H9 (cell line): ENCODE data around the gene TBC1D22A. TPM values are rescaled to one million over a fixed set of nuclear protein-coding genes. Genes with fewer than 3 reads are reported as not detected.

ENCODE experiments used
- DNase-seq: peaks from one replicate; pipeline ENCODE4 v3.0.0-alpha.2; 2017
- H2AFZ ChIP-seq: one replicate; pipeline ENCODE4 v1.6.1; 2013; ENCODE audit warnings: mild to moderate bottlenecking, low read length, control low read depth, moderate library complexity
- H2AK5ac ChIP-seq: 2 replicates; pipeline ENCODE4 v1.6.1; 2013; ENCODE audit warnings: low read length, control low read depth, mixed read lengths; ENCODE audit not compliant: insufficient read length
- H2BK120ac ChIP-seq: one replicate; pipeline ENCODE4 v1.6.1; 2013; ENCODE audit warnings: low read depth, mild to moderate bottlenecking, low read length, control low read depth, inconsistent platforms; ENCODE audit not compliant: poor library complexity, severe bottlenecking
- H2BK12ac ChIP-seq: 2 replicates; pipeline ENCODE4 v1.6.1; 2013; ENCODE audit warnings: low read length, control low read depth, mixed read lengths, low read depth; ENCODE audit not compliant: insufficient read length
- H2BK15ac ChIP-seq: 2 replicates; pipeline ENCODE4 v1.6.1; 2013; ENCODE audit warnings: low read depth, low read length, control low read depth
- H2BK20ac ChIP-seq: one replicate; pipeline ENCODE4 v1.6.1; 2013; ENCODE audit warnings: low read depth, mild to moderate bottlenecking, low read length, control low read depth, inconsistent platforms; ENCODE audit not compliant: poor library complexity, severe bottlenecking
- H2BK5ac ChIP-seq: 2 replicates; pipeline ENCODE4 v1.6.1; 2013; ENCODE audit warnings: low read length, control low read depth, mixed read lengths; ENCODE audit not compliant: insufficient read length
- H3K14ac ChIP-seq: 2 replicates; pipeline ENCODE4 v1.6.1; 2013; ENCODE audit warnings: low read length, control low read depth; ENCODE audit not compliant: insufficient read depth
- H3K18ac ChIP-seq: 2 replicates; pipeline ENCODE4 v1.6.1; 2013; ENCODE audit warnings: low read depth, mild to moderate bottlenecking, mixed read lengths, low read length, control low read depth; ENCODE audit not compliant: insufficient read length
- H3K23ac ChIP-seq: 2 replicates; pipeline ENCODE4 v1.6.1; 2013; ENCODE audit warnings: low read length, control low read depth, mixed read lengths, low read depth; ENCODE audit not compliant: insufficient read length
- H3K23me2 ChIP-seq: 2 replicates; pipeline ENCODE4 v1.6.1; 2013; ENCODE audit warnings: low read depth, mild to moderate bottlenecking, mixed read lengths, low read length, control low read depth; ENCODE audit not compliant: insufficient read length, poor library complexity, severe bottlenecking
- H3K27ac ChIP-seq: 2 replicates; pipeline ENCODE4 v1.5.1; 2013; ENCODE audit warnings: low read length, control low read depth, mixed read lengths, low read depth; ENCODE audit not compliant: insufficient read length
- H3K27me3 ChIP-seq: 2 replicates; pipeline ENCODE4 v1.6.1; 2013; ENCODE audit warnings: low read length, control low read depth, inconsistent platforms; ENCODE audit not compliant: insufficient read depth
- H3K4ac ChIP-seq: 2 replicates; pipeline ENCODE4 v1.6.1; 2013; ENCODE audit warnings: low read depth, mild to moderate bottlenecking, control low read depth, inconsistent platforms, low read length, moderate library complexity
- H3K4me1 ChIP-seq: 2 replicates; pipeline ENCODE4 v1.6.1; 2013; ENCODE audit warnings: low read length, control low read depth, inconsistent platforms; ENCODE audit not compliant: insufficient read depth
- H3K4me2 ChIP-seq: 2 replicates; pipeline ENCODE4 v1.6.1; 2013; ENCODE audit warnings: low read length, control low read depth, mixed read lengths; ENCODE audit not compliant: insufficient read length, insufficient read depth
- H3K56ac ChIP-seq: 2 replicates; pipeline ENCODE4 v1.6.1; 2013; ENCODE audit warnings: low read depth, mild to moderate bottlenecking, mixed read lengths, low read length, control low read depth; ENCODE audit not compliant: insufficient read length
- H3K79me1 ChIP-seq: 2 replicates; pipeline ENCODE4 v1.6.1; 2013; ENCODE audit warnings: low read depth, mild to moderate bottlenecking, moderate library complexity, low read length, control low read depth, inconsistent platforms; ENCODE audit not compliant: insufficient read depth, poor library complexity, severe bottlenecking
- H3K79me2 ChIP-seq: 2 replicates; pipeline ENCODE4 v1.6.1; 2013; ENCODE audit warnings: low read length, control low read depth, inconsistent platforms; ENCODE audit not compliant: insufficient read depth
- H3K9ac ChIP-seq: 2 replicates; pipeline ENCODE4 v1.6.1; 2013; ENCODE audit warnings: low read length, control low read depth, mixed read lengths; ENCODE audit not compliant: insufficient read length; ENCODE audit errors: extremely low read depth
- H3K9me3 ChIP-seq: one replicate; pipeline ENCODE4 v1.6.1; 2013; ENCODE audit warnings: low read depth, low read length, inconsistent platforms; ENCODE audit not compliant: control insufficient read depth
- H3T11ph ChIP-seq: one replicate; pipeline ENCODE4 v1.6.1; 2013; ENCODE audit warnings: mild to moderate bottlenecking, low read length, control low read depth, inconsistent platforms
- H4K20me1 ChIP-seq: one replicate; pipeline ENCODE4 v1.6.1; 2013; ENCODE audit not compliant: control insufficient read depth, insufficient read length, insufficient read depth
- H4K5ac ChIP-seq: 2 replicates; pipeline ENCODE4 v1.6.1; 2013; ENCODE audit warnings: low read depth, mild to moderate bottlenecking, mixed read lengths, low read length, control low read depth; ENCODE audit not compliant: insufficient read length
- H4K8ac ChIP-seq: replicated peaks from 2 replicates; pipeline ENCODE4 v1.6.1; 2013; ENCODE audit warnings: low read length, control low read depth, mixed read lengths, low read depth; ENCODE audit not compliant: insufficient read length
- H4K91ac ChIP-seq: 2 replicates; pipeline ENCODE4 v1.6.1; 2013; ENCODE audit warnings: low read depth, mild to moderate bottlenecking, moderate library complexity, mixed read lengths, low read length, control low read depth; ENCODE audit not compliant: insufficient read length
- H3K27ac Mint-ChIP-seq, 3 experiments: 2 replicates in 2 of 3; 3 replicates in 1 of 3; pipeline ENCODE4 v1.8.0; 2020 to 2021; ENCODE audit warnings: mixed read lengths in 3 of 3, mild to moderate bottlenecking in 1 of 3, moderate library complexity in 1 of 3
- H3K27me3 Mint-ChIP-seq: 2 replicates; pipeline ENCODE4 v1.8.0; 2021; ENCODE audit warnings: low read depth, mild to moderate bottlenecking, moderate library complexity, mixed read lengths
- H3K36me3 Mint-ChIP-seq, 3 experiments: 2 replicates in 2 of 3; 3 replicates in 1 of 3; pipeline ENCODE4 v1.8.0; 2020 to 2021; ENCODE audit warnings: low read depth in 3 of 3, mixed read lengths in 3 of 3; ENCODE audit not compliant: insufficient read depth in 1 of 3
- H3K4me1 Mint-ChIP-seq, 2 experiments: 2 replicates each; pipeline ENCODE4 v1.8.0; 2020; ENCODE audit warnings: mixed read lengths in 2 of 2
- H3K4me3 Mint-ChIP-seq, 2 experiments: 2 replicates in 1 of 2; 3 replicates in 1 of 2; pipeline ENCODE4 v1.8.0; 2020 to 2021; ENCODE audit warnings: mild to moderate bottlenecking in 2 of 2, mixed read lengths in 2 of 2, moderate library complexity in 1 of 2
- H3K9me3 Mint-ChIP-seq, 2 experiments: 2 replicates in 1 of 2; 3 replicates in 1 of 2; pipeline ENCODE4 v1.8.0; 2020; ENCODE audit warnings: mild to moderate bottlenecking in 2 of 2, mixed read lengths in 2 of 2, moderate library complexity in 1 of 2
- WGBS: extraction: QIAGEN DNeasy Blood & Tissue Kit; methylation state at CpG from one replicate; pipeline ENCODE4 v1.1.7; 2013; ENCODE audit warnings: missing lambda C conversion rate, low lambda C conversion rate, mixed read lengths; ENCODE audit not compliant: insufficient read length; ENCODE audit errors: extremely low coverage; 5-methylcytosine and 5-hydroxymethylcytosine counted together
- total RNA-seq: library from RNA; stranded (reverse); gene quantifications from 2 replicates; pipeline ENCODE4 v1.2.1, GENCODE V29; 2021
- TF ChIP-seq, protein P1 (sequence below): fragments of 200-600 bp; sonication (generic); conservative IDR thresholded peaks from 3 replicates; pipeline ENCODE4 v1.8.0; 2021; ENCODE audit warnings: antibody characterized with exemption, mild to moderate bottlenecking

Gene TBC1D22A
- total RNA-seq, 1 experiment from 2014 or later = 20.8 TPM

DNA sequence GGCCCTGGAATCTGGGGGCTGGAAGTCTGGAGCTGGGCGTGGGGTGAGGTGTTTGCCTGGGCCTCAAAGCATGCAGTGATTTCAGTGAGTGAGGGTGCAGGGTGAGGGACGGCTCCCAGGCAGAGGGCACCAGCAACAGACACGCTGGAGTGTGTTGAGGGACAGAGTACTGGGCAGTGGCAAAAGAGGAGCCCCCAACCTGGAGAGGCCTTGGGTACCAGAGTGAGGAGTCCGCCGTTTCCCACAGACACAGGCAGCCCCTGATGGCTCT is 12.0 kb upstream of the TBC1D22A start:
- Histone ChIP-seq H3K79me2 (no peaks in the 10 kb centered on the region), H4K91ac (no peak overlapping the region), H2BK15ac (no peak overlapping the region), H3K27me3 (no peaks in the 10 kb centered on the region), H3K18ac (no peak overlapping the region), H3K79me1 (no peaks in the 10 kb centered on the region), H2AK5ac (no peak overlapping the region), H3K27ac (no peak overlapping the region), H3K9me3 (no peaks in the 10 kb centered on the region), H4K5ac (no peak overlapping the region), H2AFZ (no peak overlapping the region), H2BK20ac (no peak overlapping the region), H4K8ac (no peak overlapping the region), H3K9ac (no peak overlapping the region), H3K4ac (no peak overlapping the region), H3K23ac (no peak overlapping the region), H4K20me1 (no peaks in the 10 kb centered on the region), H3K56ac (no peak overlapping the region), H3K23me2 (no peaks in the 10 kb centered on the region), H3K4me1 (no peaks in the 10 kb centered on the region), H2BK5ac (no peak overlapping the region), H3K14ac (no peak overlapping the region), H2BK120ac (no peak overlapping the region), H3T11ph (no peak overlapping the region), H3K4me2 (no peak overlapping the region), H2BK12ac (no peak overlapping the region)
- no peak for DNase-seq
- TF ChIP-seq, protein P1, sequence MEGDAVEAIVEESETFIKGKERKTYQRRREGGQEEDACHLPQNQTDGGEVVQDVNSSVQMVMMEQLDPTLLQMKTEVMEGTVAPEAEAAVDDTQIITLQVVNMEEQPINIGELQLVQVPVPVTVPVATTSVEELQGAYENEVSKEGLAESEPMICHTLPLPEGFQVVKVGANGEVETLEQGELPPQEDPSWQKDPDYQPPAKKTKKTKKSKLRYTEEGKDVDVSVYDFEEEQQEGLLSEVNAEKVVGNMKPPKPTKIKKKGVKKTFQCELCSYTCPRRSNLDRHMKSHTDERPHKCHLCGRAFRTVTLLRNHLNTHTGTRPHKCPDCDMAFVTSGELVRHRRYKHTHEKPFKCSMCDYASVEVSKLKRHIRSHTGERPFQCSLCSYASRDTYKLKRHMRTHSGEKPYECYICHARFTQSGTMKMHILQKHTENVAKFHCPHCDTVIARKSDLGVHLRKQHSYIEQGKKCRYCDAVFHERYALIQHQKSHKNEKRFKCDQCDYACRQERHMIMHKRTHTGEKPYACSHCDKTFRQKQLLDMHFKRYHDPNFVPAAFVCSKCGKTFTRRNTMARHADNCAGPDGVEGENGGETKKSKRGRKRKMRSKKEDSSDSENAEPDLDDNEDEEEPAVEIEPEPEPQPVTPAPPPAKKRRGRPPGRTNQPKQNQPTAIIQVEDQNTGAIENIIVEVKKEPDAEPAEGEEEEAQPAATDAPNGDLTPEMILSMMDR = no peak
- no peaks in the 10 kb centered on the region for H3K4me1 Mint-ChIP-seq
- H3K27me3 Mint-ChIP-seq = peaks cover 45% of the 10 kb centered on the region
- peaks cover 5 to 10% of the 10 kb centered on the region in 2 experiments for H3K9me3 Mint-ChIP-seq
- peaks cover 4 to 5% (median 5%) of the 10 kb centered on the region in 3 experiments; a peak in 2 of 7 replicates for H3K36me3 Mint-ChIP-seq
- WGBS = no CpG with 5 or more reads among the region's 5 CpGs
- H3K4me3 Mint-ChIP-seq = peak overlapping the region in 1 of 2 experiments; percentile 4; a peak in 1 of 5 replicates
- peak overlapping the region in 1 of 3 experiments; percentile 54; a peak in 2 of 7 replicates for H3K27ac Mint-ChIP-seq
